Ecto neural progenitor cell (in vitro differentiated cells): ENCODE measurements around the gene TGFBRAP1.
A peak's percentile ranks its signal among the peaks of the same experiment; 100 is the strongest.

Experiments
- DNase-seq: peaks from one replicate; pipeline ENCODE4 v3.0.0-alpha.2; 2018; ENCODE audit warnings: low spot score

Gene TGFBRAP1, protein sequence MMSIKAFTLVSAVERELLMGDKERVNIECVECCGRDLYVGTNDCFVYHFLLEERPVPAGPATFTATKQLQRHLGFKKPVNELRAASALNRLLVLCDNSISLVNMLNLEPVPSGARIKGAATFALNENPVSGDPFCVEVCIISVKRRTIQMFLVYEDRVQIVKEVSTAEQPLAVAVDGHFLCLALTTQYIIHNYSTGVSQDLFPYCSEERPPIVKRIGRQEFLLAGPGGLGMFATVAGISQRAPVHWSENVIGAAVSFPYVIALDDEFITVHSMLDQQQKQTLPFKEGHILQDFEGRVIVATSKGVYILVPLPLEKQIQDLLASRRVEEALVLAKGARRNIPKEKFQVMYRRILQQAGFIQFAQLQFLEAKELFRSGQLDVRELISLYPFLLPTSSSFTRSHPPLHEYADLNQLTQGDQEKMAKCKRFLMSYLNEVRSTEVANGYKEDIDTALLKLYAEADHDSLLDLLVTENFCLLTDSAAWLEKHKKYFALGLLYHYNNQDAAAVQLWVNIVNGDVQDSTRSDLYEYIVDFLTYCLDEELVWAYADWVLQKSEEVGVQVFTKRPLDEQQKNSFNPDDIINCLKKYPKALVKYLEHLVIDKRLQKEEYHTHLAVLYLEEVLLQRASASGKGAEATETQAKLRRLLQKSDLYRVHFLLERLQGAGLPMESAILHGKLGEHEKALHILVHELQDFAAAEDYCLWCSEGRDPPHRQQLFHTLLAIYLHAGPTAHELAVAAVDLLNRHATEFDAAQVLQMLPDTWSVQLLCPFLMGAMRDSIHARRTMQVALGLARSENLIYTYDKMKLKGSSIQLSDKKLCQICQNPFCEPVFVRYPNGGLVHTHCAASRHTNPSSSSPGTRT

DNA sequence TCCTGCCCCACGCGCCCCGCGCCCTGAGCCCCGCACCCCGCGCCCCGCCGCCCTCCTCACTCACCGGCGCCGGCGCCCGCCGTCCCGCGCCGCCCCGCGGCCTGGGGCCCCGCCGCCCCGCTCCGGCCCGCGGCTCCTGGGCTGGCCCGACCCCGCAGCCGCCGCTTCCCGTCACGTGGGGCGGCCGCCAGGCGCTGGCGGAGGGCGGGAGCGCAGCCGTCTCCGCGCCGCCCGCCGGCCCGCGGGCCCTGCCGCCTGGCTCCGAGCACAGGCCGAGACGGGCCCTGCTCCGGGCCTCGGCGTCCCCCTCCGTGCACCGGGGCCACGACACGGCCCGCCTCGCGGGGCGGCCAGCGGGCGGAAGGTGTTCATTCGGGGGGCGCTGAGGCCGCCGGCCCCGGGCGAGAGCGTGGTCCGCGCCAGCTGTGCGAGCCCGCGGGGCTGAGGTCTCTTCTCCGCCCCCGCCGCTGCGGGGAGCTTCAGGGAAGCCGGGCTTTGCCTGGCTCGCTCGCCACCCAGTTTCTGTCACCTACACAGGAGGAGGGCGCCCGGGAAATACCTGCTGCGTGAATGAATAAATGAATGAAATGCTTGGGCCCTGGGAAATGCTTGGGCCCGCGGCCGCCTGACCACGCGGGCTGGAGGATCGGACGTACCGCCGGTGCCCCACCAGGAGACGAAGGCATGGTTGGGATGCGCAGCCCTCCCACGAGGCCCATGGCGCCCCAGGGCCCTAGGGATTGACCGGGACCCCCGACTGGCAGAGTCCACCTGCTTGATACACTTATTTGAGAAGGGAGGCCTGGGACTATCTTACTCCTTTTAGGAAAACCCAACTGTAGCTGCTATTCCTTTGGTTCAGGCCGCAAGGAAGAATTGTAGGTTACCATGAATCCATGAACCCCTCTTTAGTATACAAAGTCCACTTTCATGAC is at the start of gene TGFBRAP1:
Gene TGFBRAP1 (minus strand): TSS at position 175 of the 935 bp plus-strand sequence. CDS start 21,434 bp downstream, outside the sequence.
- DNase-seq = peak; percentile 75

- no peak for DNase-seq
Observed at GRCh38 chr2:105378921-105379383, 49.4 kb upstream of the TGFBRAP1 start.

DNA sequence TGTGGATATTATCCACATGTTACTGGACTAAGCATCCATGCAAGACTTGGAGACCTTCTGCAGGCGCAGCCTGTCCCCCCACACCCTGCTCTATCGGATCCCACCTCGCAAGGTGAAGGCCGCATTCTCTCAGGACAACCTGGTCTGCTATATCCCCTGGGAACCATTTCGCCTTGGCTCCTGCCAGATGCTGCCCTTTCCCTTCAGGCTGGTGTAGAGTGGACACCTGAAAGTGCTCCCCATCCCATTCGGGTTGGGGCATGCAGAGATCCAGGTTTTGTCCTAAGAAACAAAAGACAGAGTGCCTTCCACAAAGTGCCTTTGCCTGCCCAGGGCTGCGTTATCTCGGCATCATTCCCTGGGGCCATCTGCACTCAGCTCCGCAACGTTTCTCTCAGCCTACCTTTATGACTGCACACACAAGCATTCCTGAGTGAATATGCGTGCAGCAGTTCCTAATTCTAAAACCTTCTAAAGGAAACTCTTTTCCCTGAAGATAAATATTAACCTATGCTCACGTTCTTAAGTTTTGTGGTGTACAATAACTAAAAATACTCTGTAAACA is 48.8 kb upstream of the TGFBRAP1 start:
- DNase-seq = no peak

GRCh38 chr2:105377871-105378270 is 48.3 kb upstream of the TGFBRAP1 start:
- no peak for DNase-seq

- no peak for DNase-seq
Observed at GRCh38 chr2:105376789-105377240, 47.3 kb upstream of the TGFBRAP1 start.

GRCh38 chr2:105376010-105376409 is 46.5 kb upstream of the TGFBRAP1 start:
- DNase-seq = no peak

DNA sequence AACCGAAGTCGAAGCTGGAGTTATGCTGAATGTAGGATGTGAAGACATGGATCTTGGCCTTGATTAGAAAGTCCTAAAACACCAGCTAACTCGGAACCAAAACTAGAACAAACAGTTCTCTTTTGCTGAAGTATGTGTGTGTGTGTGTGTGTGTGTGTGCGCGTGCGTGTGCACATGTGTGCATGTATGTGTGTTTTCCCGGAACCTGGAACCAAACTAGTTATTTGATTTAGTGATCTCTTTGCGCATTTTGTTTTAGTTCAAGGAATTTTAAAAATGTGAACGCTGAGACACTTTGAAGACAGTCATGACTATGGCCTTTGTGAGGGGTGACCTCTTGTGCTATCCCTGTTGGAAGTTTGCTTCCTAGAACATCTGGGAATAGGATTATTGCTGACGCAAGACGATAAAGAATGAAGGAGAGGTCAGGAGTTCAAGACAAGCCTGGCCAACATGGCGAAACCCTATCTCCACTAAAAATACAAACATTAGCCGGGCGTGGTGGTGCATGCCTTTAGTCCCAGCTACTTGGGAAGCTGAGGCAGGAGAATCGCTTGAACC is 45.5 kb upstream of the TGFBRAP1 start:
- DNase-seq = no peak

DNA sequence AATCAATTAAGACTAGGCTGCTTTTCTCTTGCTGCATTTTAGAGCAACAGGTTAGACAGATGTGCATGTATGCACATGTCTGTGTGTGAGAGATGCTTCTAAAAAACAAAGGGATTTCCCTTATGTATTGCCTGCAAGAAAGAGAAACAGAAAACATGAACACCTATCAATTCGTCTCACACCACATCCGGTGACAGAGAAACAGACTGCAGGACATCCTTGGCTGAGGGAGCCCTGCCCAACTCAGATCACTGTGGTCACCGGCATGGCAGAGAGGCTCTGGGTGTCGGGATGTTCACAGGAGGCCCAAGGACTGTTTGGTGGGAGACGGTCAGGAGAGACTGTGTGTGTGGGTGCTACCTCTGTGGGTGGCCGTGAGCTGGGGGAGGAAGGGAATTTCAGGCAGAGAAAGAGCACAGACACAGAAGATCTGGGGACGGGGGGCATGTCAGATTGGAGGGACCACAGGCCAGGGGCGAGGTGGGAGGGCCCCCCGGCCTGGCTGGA is 44.4 kb upstream of the TGFBRAP1 start:
- no peak for DNase-seq

- no peak for DNase-seq
Observed at GRCh38 chr2:105373344-105373781, 43.8 kb upstream of the TGFBRAP1 start.

DNA sequence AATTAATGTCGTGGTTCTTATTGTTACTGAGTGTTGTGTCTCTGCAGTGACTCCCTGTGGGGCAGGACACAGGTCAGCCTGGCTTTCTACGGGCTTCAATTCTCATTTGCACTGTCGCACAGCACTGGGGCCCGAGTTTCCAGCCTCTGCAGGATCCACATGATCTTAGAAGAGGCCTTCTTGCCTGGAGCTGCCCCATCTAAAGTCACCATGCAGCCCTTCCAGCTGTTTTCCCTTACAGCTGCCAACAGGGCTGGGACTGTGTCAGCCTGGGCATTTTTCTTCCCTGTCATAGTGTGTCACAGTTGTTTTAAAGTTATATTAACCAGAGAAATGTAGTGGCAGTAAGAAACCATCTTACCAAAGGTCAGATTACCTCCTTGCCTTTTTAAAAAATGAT is 42.3 kb upstream of the TGFBRAP1 start:
- no peak for DNase-seq

GRCh38 chr2:105371156-105371555 is 41.6 kb upstream of the TGFBRAP1 start:
- no peak for DNase-seq

GRCh38 chr2:105369777-105370690 is 40.5 kb upstream of the TGFBRAP1 start:
- peak; percentile 90 for DNase-seq

GRCh38 chr2:105368759-105369408 is 39.3 kb upstream of the TGFBRAP1 start:
- DNase-seq = no peak

- DNase-seq = no peak
Observed at GRCh38 chr2:105365206-105365605, 35.7 kb upstream of the TGFBRAP1 start.

- DNase-seq = no peak
Observed at GRCh38 chr2:105364436-105365139, 35.1 kb upstream of the TGFBRAP1 start.

DNA sequence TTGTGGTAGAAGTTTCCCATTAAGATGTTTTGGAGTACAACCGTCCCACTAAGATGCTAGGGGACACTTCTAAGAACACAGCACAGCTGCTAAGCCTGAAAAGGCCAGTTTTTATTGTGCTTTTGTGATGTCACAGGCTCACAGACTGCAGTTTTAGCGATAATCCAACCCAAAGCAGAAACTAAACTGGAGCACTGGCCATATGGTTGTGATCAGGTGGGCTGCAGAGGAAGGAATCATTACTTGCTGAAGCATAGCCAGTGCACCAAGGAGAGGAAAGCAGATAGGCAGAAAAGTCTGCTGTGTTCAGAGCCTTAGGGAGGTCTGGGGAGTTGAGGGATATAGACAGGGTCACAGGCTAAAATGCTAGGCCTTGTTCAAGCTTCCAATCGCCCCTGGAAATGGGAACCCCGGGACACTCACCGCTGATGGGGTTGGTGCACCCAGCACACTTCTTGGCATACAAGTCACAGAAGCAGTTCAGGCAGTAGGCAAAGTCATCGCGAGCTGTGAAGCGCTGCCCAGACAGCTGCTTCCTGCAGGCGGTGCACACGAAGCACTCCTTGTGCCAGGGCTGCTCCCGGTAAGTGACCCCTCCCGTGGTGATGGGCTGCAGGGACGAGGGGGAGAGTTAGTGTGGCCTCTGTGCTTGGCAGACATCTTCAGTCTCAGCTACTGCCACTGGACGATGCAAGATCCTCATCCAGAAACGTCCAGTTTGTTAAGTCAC is 33.5 kb upstream of the TGFBRAP1 start:
- no peak for DNase-seq

DNA sequence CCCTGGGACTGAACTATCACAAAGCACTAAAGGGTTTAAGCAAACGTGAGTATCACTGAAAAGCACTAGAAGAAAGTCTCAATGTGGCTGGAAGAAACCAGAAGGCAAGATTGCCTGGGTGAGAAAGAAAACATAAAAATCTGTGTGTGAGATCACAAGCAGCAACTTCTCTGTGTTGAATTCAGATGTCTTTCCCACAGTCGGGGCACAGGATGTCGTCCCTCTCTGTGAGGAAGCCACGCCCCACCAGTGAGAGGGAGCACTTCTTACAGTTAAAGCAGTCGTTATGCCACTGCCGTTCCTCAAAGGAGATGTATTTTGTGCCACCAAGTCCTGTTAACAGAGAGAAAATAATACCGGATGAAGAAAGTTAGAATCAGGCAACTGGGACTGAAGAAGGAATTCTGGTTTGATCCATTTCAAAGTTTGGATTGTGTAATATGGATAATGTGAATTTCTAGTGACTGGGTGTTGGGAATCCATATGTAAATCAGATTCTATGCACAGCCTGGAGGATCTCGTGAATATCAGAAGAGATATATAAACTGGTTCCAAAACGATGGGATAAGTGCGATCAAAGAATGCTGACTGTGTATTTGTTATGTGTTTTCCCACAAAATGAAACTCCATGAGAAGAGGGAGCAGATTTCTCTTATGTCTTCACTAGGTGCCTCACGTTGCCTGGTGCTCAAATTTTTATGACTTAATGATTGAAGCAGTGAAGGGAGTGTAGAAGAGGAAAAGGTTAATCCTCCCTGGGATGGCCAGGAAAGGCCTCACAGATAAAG is 31.8 kb upstream of the TGFBRAP1 start:
- no peak for DNase-seq
